GM19239 (cell line): ENCODE results near the gene TCEAL9.
"Not testable (repeated sequence)": the region's sequence is repeated elsewhere in the genome, so short reads cannot be mapped to it uniquely, and the experiment has no call there.

Experiments used
- DNase-seq: peaks from one replicate; pipeline ENCODE4 v3.0.0; 2011; ENCODE audit warnings: low spot score; ENCODE audit not compliant: insufficient read length
- FAIRE-seq: peaks from 2 replicates; lab custom pipeline; 2011; peaks lifted over from hg19 to GRCh38; lab: Jason Lieb, UNC

Gene TCEAL9, protein sequence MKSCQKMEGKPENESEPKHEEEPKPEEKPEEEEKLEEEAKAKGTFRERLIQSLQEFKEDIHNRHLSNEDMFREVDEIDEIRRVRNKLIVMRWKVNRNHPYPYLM

DNA sequence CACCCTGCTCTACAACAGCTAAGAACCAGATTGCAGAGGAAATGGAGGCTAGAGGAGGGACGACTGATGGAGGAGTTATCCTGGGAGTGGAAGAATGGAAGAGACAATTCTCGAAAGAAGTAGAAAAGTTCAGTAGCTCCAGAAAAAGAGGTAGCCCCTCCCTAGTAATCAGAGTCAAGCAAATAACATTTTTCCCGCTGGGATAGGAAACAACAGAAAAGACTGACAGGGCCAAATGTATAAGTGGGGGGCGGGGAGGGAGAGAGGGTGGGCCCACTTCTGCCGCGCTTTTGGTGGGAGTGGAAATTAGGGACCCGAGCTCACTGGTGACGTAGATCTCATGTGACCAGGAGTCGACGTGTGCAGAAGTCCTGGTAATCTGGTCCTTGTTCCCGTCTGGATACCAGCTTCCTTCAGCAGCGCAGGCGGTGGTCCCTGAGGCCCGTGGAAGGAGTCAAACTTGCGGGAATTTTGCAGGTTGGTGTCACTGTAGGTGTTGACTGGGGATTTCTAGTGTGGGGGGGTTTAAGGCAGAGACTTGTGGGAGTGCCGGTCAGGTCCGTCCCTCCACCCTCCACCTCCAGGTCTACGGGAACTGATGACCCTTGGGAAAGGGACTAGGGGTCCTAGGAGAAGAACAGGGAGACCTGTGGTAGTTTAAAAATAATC lies at the start of gene TCEAL9:
Gene TCEAL9, plus strand, starts transcription at position 377 of the 669 bp plus-strand sequence. CDS start 1,179 bp downstream, outside the sequence.
- DNase-seq (no peak), FAIRE-seq (peak; percentile 47)

DNA sequence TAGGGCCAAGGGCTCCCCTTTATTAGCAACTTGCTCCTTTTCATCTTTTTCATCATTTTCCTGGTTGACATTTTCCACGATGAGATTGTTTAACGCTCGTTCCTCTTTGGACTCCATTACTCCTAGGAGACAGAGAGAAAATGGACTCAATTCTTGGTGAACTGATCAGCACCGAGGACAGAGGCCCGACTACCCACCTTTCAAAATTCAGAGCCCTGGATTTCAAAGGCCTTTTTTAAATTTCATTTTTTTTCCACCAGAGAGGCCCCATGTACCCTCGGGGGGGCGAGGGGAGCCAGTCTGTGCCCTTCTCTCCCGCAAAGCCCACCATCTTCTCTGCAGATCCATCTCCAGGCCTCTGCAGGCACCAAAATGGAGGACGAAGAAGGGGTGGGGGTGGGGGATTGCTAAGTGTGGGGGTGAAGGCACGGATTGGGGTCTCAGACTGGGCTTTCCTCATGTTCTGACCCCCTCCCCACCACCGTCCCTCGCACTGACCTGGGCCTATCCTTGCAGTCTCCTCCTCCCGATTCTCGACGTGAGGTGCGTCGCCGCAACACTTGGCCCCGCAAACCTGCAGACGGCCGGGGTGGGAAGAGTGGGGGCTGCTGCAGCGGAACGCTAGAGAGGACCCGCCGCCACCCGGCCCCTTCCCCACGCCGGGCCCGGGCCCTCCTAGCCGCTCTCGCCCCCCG lies 46.3 kb upstream of the TCEAL9 start:
- FAIRE-seq (peak; percentile 4), DNase-seq (no peak)

DNA sequence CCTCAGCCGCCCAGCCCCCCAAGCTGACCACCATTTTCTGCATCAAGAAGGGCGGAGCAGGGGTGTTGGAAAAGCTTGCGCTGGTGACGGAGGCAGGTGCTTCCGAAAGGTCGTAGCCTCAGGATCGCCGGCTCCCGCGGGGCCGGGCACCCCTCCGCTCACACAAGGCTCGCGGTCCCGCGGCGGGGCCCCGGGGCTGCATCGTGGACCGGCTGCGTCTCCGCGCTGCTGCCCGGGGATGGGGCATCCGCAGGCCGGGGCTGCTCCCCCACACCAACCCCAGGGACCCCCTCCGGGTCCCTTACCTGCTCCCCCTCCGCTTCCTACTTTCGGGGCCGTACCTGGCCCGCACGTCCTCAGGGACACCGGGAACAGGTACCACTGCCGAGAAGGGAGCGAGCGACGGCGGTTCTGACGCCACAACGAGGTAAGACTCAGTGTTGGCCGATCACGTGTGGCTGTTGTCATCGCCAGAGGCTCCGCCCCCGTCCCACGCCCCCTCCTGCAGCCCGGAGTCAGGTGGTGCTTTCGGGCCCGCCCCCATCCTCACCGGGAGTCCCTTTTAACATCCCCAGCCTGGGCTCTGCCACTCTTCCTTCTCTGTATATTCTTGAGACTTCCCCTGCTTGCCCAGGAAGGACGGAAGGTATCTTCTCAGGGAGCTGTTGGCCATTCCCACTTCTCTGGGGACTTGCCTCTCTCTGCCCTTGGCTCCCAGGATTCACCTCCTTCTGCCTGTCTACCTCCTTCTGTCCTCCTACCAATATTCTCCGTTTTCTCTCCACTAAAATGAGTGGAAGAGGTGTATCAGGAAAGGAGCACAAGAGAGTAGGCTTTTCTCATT lies 45.5 kb upstream of the TCEAL9 start, which contains the start of gene BEX2:
Gene BEX2, minus strand, starts transcription at position 436 of the 844 bp plus-strand sequence. CDS start 1,014 bp downstream, outside the sequence.
- peak; percentile 17 for DNase-seq
- peak; percentile 61 for FAIRE-seq

DNA sequence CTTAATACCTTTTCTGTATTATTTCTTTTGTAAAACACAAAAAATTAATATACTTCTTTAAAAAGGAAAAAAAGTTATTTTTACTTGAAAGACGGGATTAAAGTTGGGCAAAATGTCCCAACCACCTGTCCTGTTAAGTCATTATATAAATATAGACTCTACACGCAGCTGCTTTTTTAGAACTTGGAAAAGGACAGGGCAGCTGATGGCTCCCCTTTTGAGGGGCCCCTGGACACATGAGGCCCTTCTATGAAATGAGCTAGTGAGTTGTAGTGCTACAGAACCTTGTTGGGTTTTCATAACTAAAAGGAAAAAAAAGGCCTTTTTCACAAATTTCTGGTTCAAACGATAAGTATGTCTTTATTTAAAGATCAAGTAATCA lies 44.9 kb upstream of the TCEAL9 start:
- no peak for FAIRE-seq
- no peak for DNase-seq

DNA sequence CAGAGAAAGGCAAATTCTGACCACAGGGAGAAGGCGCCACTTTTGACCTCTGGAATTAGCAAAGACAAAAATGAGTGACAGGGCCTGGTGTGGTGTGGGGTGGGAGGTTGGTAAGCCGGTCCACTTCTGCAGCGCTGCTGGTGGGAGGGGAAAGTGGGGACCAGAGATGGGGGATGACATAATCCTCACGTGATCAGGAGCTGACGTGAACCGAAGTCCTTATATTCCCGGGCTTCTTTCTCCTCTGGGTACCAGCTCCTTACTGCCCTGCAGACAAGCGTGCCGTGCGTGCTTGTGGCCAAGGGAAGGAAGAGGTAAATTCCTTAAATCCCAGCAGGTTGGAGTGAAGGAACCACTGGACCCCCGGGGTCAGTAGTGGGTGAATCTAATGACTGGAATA lies 26.3 kb upstream of the TCEAL9 start, which contains the start of gene TCEAL7:
Gene TCEAL7, plus strand, starts transcription at position 249 of the 400 bp plus-strand sequence. CDS start 1,165 bp downstream, outside the sequence.
- DNase-seq (no peak), FAIRE-seq (no peak)

DNA sequence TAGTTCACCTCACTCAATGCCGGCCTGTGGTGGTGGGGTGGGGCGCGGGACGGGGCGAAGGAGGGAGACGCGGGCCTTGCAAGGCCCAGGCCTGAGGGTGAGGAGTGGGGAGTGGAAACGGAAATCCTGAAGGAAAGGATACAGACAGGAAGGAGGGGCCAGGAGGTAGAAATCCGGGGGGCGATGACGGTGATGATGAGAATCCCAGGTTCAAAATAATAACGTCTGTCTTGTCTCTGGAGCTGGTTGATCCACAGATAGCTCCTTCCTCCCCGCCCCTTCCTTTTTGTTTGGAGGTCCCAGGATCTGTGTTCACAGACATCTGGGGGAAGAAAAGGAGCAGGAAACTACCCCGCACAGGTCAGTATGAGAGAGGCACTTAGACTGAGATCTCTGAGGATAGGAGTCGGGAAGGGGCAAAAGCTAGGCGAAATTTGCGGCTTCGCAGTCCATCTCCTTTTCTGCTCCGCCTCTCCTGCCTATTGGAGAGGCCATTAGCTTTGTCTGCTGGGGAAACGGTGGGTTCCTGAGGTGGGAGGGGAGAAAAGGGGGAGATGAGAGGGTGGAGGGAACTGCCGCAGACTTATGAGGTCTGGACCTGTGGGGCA lies 25.5 kb upstream of the TCEAL9 start:
- FAIRE-seq (no peak), DNase-seq (no peak)

DNA sequence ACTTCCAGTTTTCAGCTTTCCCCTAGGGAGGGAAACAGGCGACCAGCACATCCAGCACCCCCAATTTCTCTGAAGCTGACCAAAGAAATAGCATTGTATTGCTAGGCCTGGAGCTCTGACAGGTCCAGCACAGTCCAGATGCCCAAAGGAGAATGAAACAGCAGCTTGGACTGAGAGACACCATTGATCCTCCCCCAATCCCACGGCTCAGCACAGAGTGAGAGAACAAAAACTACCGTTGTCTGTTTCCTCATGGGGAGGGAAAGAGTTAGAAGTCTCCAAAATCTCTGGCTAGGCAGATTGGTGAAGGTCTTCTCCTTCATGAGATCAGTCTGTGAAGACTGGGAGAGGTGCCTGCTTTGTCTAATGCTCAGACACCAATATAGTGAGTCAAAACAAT lies 17.6 kb upstream of the TCEAL9 start:
- FAIRE-seq (no peak), DNase-seq (no peak)

DNA sequence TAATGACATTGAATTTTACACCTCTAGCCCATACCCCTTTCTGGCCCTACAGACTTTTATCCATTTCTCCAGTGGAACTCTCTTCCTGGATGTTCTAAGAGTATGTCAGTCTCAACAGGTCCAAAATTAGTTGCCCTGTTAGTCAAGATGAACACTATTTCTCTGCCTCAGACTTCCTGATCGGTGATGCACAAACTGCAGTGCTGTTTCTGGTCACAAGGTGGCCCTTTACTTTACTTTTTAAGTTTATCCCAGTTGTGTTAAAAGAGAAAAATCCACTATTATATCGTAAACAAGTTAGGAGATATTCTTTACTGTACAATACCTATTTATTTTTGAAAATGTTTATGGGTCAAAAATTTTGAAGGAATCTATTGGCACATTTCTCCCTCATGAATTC lies 13.2 kb upstream of the TCEAL9 start:
- FAIRE-seq, result peak; percentile 84
- DNase-seq, result no peak

DNA sequence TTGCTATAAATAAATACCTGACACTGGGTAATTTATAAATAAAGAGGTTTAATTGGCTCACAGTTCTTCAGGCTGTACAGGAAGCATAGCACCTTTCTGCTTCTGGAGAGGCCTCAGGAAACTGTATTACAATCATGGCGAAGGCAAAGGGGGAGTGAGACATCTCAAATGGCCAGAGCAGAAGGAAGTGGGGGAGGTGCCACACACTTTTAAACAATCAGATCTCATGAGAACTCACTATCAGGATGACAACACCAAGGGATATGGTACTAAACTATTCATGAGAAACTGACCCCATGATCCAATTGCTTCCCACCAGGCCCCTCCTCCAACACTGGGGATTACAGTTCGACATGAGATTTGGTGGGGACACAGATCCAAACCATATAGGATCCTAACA lies 11.7 kb upstream of the TCEAL9 start:
- FAIRE-seq (no peak), DNase-seq (no peak)

DNA sequence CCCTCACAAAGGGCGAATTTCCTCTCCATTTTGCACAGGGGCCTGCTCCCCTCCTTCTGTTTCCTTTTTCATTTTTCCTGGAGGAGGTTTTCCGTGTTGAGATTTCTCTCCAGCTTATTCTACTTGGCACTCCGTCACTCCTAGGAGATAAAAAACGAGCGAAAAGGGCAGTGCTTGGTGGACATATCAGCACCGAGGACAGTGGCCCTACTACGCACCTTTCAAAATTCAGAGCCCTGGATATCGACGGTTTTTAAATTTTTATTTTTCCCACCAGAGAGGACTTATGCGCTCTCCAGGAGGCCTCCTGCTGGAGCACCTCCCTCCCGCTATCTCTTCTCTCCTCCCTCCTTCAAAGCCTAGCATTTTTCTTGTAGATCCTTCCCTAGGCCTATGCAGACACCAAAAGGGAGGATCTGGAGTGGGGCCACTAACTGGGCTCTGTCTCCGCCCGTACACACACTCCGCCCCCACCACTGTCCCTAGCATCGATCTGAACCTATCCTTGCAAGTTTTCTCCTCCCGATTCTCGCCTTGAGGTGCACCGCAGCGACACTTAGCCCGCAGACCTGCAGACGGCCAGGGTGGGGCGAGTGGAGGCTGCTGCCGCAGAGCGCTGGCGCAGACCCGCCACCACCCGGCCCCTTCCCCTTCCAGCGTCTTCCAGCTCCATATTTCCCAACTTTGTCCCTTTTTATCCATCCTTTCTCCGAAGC lies 8.5 kb upstream of the TCEAL9 start:
- no peak for DNase-seq
- FAIRE-seq, result no peak

DNA sequence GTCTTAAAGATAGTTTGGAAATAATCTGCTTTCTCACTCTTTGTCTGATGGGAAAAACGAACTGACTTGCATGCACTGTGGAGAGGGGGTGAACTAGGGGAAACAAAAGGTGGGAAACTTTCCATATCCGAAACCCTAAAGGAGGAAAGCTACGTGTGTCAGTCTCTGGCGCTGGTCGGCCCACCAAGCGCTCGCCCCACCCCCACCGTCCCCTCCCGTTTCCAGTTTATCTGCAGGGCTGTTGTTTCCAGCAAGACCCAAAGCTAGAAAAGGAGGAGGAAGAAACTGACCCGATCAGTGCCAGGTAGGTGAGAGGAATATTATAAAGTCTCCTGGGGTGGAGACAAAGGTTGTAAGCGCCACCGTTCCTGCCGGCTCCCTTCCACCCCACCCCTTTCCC lies 552 bp downstream of the TCEAL9 start:
- DNase-seq (no peak), FAIRE-seq (no peak)

DNA sequence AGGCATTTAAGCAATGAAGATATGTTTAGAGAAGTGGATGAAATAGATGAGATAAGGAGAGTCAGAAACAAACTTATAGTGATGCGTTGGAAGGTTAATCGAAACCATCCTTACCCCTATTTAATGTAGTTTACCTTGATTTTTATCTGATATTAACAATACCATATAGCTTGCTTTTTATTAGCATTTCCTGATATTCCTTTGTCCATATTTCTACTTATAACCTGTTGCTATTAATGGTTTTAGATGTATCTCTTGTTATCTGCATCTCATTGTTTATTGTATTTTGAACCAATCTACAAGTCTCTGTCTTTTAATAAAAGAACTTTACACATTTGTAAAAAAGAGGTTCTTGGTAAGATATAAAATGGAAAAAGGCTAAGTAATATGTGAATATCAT lies 1.6 kb downstream of the TCEAL9 start:
- DNase-seq, result no peak
- FAIRE-seq, result no peak

DNA sequence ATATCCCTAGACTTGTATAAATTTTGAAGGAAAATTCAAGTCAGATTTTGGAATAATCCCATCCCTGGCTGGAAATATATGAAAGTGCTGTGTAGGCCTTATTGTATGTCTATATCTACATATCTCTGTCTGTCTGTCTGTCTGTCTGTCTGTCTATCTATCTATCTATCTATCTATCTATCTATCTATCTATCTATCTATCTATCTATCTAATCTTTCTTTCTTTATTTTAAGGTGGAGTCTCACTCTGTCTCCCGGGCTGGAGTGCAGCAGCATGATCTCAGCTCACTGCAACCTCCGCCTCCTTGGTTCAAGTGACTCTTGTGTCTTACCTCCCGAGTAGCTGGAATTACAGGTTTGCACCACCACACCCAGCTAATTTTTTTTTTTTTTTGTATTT lies 3.3 kb downstream of the TCEAL9 start:
- FAIRE-seq, DNase-seq: not testable (repeated sequence)

DNA sequence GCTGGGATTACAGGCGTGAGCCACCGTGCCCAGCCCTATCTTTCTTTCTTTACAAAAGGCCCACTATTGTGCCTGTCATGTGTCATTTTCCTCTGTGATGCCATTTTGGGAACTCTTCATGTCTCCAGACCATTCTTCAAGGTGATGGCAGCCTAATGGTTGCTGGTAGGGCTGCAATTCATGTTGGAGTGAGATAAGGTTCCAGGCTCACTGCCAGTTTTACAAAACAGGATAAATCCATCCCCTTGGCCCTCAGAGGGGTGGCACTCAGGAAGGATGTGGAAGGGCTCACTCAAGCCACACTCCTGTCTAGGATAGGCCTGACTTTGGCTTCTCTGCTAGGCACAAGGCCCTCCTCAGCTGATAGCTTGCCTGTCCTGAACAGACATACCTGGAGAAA lies 3.8 kb downstream of the TCEAL9 start:
- no peak for FAIRE-seq

DNA sequence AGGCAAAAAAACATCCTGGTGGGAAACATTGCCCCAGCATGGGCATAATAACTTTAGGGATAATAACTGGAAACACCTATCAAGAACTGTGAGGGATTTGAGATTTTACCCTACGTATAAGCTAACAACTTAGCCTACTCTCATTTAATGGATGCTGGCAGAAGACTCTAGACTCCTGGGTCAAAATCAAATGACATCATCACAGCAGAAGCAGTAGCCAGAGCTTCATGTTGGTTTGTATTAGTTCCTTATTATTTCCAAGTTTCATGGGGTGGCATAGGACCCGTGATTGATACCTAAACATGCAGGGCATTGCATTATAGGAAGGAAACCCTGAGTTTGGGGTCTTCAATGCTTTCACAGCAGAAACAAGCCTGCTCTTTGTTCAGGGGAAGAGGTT lies 4.6 kb downstream of the TCEAL9 start:
- no peak for DNase-seq

More for the DNA sequence above, 3.8 kb downstream of the TCEAL9 start:
- no peak for DNase-seq

DNA sequence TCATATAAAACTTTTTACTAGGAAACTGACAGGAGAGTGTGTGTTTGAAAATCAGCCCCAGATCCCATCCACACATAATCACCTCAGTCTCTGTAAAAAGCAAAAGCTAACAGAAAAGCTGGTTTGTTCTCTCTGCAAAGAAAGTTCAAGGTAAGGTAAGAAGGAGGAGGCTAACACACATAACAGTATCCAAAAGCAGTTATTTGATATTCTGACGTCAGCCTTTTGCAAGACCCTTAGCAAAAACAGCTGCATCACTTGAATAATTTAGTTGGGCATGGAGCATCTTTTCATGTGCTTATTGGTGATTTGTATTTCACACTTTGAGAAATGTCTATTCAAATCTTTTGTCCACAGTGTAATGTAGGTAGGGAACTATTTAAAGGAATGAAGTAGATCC lies 5.5 kb downstream of the TCEAL9 start:
- FAIRE-seq (no peak), DNase-seq (no peak)

More for the DNA sequence above, 4.6 kb downstream of the TCEAL9 start:
- FAIRE-seq, result no peak

DNA sequence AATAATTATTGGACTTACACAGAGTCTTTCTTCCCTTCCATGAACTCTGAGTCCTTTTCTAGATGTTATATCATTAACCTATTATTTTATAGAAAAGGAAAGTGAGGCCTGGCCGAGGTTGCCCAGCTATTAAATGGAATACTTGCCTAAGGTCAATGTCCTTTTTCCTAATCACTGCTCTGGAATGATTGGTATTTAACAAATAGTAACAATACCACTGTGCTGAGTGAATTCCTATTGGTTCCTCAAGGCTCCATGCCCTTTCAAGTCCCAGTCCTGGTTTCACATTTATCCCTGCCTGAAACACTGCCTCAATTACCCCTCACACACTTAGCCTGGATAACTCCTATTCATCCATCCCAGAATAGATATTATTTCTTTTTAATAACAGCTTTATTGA lies 6.2 kb downstream of the TCEAL9 start:
- FAIRE-seq, result no peak
- no peak for DNase-seq

DNA sequence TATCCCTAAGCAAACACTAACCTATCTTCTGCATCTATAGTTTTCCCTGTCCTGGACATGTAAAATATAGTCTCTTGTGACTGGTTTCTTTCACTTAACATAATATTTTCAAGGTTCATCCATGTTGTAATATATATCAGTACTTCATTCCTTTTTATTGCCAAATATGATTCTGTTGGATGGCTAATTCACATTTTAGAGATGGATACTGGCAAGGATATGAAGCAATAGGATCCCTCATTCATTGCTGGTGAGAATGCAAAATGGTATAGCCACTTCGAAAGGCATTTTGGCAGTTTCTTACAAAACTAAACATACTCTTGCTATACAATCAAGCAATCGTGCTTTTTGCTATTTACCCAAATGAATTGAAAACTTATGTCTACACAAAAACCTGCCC lies 6.7 kb downstream of the TCEAL9 start:
- FAIRE-seq, result no peak
- no peak for DNase-seq

DNA sequence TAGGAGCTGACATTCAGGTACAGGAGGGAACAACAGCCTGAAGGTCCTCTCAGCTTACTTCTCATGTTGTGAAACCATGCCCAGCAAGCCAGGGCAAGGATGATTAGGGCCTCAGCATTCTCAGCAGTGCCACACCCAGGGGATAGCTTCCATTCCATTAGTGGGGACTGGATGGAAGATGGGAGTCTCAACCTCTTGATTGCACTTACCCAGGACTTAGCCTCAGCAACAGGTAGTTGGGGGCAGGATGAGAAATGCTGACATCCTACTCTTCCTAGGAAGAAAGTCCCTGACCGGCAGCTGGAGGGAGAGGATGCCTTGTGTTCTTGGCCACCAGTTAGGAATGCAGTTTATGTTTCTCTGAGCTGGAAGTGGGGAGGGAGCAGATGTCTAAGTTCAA lies 11.2 kb downstream of the TCEAL9 start:
- no peak for DNase-seq
- FAIRE-seq, result no peak
